CD4-positive, alpha-beta T cell treated with Interleukin-21 for 1 hour (primary cell): ENCODE measurements around the gene RIPOR2.

Experiments used
- DNase-seq: peaks from one replicate; pipeline ENCODE4 v3.0.0-alpha.2; 2020

Gene RIPOR2

GRCh38 chr6:24874776-24875533 lies 60.8 kb downstream of the RIPOR2 start:
- no peak for DNase-seq

GRCh38 chr6:24874128-24874527 lies 61.6 kb downstream of the RIPOR2 start:
- no peak for DNase-seq

GRCh38 chr6:24872779-24873178 lies 63.0 kb downstream of the RIPOR2 start:
- no peak for DNase-seq

- no peak for DNase-seq
Observed at GRCh38 chr6:24868765-24869164, 67.0 kb downstream of the RIPOR2 start.

- DNase-seq, result peak; percentile 26
Observed at GRCh38 chr6:24867104-24867703, 68.6 kb downstream of the RIPOR2 start.

- DNase-seq, result no peak
Observed at GRCh38 chr6:24865161-24865560, 70.6 kb downstream of the RIPOR2 start.

GRCh38 chr6:24864343-24864742 lies 71.4 kb downstream of the RIPOR2 start:
- no peak for DNase-seq

GRCh38 chr6:24861934-24862333 lies 73.8 kb downstream of the RIPOR2 start:
- DNase-seq, result no peak

- DNase-seq, result no peak
Observed at GRCh38 chr6:24859608-24860200, 76.1 kb downstream of the RIPOR2 start.

GRCh38 chr6:24859132-24859531 lies 76.6 kb downstream of the RIPOR2 start:
- no peak for DNase-seq

GRCh38 chr6:24858177-24858653 lies 77.5 kb downstream of the RIPOR2 start:
- DNase-seq, result peak; percentile 69

GRCh38 chr6:24856901-24857670 lies 78.7 kb downstream of the RIPOR2 start:
- peak; percentile 23 for DNase-seq

- DNase-seq, result no peak
Observed at GRCh38 chr6:24856246-24856599, 79.5 kb downstream of the RIPOR2 start.

GRCh38 chr6:24855395-24856245 lies 80.1 kb downstream of the RIPOR2 start:
- peak; percentile 83 for DNase-seq

GRCh38 chr6:24854077-24854666 lies 81.6 kb downstream of the RIPOR2 start:
- no peak for DNase-seq

GRCh38 chr6:24851086-24851485 lies 84.7 kb downstream of the RIPOR2 start:
- no peak for DNase-seq

- no peak for DNase-seq
Observed at GRCh38 chr6:24849713-24850112, 86.0 kb downstream of the RIPOR2 start.

- no peak for DNase-seq
Observed at GRCh38 chr6:24848461-24848860, 87.3 kb downstream of the RIPOR2 start.

GRCh38 chr6:24847402-24847801 lies 88.4 kb downstream of the RIPOR2 start:
- no peak for DNase-seq

GRCh38 chr6:24845578-24845977 lies 90.2 kb downstream of the RIPOR2 start:
- no peak for DNase-seq

GRCh38 chr6:24844903-24845302 lies 90.9 kb downstream of the RIPOR2 start:
- no peak for DNase-seq

- DNase-seq, result no peak
Observed at GRCh38 chr6:24844061-24844460, 91.7 kb downstream of the RIPOR2 start.
